ENCODE measurements around the gene CDCA4. TPM values are rescaled to one million over a fixed set of nuclear protein-coding genes. Genes with fewer than 3 reads are reported as not detected.

CDCA4 gene
- total and polyA plus RNA-seq, 3 donors from 2014 or later = 18.3 to 27.5 (median 26.2) TPM

DNA sequence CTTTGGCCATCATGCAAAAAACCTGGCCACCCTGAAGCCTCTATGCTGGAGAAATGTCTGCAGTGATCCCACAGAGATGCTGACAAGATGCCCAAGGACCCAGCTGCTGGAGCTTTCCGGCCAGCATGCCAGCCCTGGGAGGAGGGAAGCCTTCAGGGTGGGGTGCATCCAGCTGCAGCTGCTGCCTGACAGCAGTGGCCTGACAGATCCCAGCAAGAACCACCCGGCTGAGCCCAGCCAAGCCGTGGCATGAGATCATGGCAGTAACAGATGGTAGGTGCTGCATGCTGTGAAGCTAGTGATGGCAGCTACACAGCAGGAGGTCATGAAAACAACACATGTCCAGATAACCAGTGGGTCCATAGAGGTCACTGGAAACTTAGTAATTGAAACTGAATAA lies 21.5 kb downstream of the CDCA4 start:
- H3K36me3 ChIP-seq (ENCODE audit: low read depth, missing control alignments) = no peaks in the 10 kb centered on the region
- WGBS, 2 donors = 96 to 100% methylated on average over 2 to 3 of the region's 3 CpGs

DNA sequence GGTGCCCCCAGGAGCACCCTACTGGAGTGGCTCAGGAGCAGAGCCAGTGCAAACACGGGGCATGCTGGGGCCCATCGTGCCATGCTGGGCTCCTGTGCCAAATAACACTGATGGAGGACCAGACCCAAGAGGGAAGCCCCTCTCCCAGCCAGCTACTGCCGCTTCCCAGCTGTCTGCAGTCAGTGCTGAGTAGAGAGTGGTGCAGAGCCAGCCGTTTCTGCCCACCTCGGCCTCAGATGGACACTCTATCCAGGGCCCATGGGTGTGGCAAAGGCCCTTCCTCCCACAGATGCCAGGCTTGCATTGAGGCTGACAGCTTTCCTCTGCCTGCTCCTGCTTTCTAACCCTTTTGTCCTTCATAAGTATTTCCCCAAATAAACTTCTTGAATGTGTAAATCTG lies 22.1 kb downstream of the CDCA4 start:
- Histone ChIP-seq H3K4me1 (no peaks in the 10 kb centered on the region), H3K9me3 (no peaks in the 10 kb centered on the region), H3K27ac (no peak overlapping the region), H3K4me3 (no peak overlapping the region), H3K36me3 (ENCODE audit: low read depth, missing control alignments) (no peaks in the 10 kb centered on the region), H3K27me3 (no peaks in the 10 kb centered on the region)
- 97 to 100% methylated on average over 1 to 5 of the region's 5 CpGs for WGBS, 2 donors
- intact Hi-C loops (cut with DNase I; ENCODE audit: low total_unique reads) = no loop called here
- TF ChIP-seq, protein P1, sequence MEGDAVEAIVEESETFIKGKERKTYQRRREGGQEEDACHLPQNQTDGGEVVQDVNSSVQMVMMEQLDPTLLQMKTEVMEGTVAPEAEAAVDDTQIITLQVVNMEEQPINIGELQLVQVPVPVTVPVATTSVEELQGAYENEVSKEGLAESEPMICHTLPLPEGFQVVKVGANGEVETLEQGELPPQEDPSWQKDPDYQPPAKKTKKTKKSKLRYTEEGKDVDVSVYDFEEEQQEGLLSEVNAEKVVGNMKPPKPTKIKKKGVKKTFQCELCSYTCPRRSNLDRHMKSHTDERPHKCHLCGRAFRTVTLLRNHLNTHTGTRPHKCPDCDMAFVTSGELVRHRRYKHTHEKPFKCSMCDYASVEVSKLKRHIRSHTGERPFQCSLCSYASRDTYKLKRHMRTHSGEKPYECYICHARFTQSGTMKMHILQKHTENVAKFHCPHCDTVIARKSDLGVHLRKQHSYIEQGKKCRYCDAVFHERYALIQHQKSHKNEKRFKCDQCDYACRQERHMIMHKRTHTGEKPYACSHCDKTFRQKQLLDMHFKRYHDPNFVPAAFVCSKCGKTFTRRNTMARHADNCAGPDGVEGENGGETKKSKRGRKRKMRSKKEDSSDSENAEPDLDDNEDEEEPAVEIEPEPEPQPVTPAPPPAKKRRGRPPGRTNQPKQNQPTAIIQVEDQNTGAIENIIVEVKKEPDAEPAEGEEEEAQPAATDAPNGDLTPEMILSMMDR (IDR thresholded peaks at IDR 0.05) = no peak
- no peak for TF ChIP-seq POLR2A (IDR thresholded peaks at IDR 0.05)
- no peak for DNase-seq

More for the DNA sequence above, 21.5 kb downstream of the CDCA4 start:
- intact Hi-C loops (cut with DNase I; ENCODE audit: low total_unique reads) = no loop called here
- DNase-seq = no peak
- H3K4me3 ChIP-seq = no peak overlapping the region
- no peaks in the 10 kb centered on the region for H3K4me1 ChIP-seq
- H3K27me3 ChIP-seq = no peaks in the 10 kb centered on the region
- H3K27ac ChIP-seq = no peak overlapping the region
- H3K9me3 ChIP-seq = no peaks in the 10 kb centered on the region
- TF ChIP-seq POLR2A (IDR thresholded peaks at IDR 0.05) = no peak
- TF ChIP-seq, protein P1 (IDR thresholded peaks at IDR 0.05) = no peak

DNA sequence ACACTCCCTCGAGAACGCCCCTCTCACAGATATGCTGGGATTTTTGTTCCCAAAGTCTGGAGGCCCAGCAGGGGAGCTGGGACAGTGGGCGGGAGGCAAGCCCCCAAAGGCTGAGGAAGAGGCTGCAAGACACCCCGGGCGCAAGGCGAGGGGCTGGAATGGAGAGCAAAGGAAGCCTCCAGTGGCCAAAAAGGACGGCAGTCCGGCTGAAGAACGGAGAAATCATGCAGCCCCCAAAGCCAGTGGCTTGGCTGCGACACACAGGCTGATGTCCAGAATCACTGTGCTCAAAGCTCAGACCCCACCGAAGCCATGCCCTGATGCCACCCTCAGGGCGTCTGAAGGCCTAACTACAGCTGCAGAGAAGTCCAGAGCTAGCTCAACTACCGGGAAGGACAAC lies 24.4 kb downstream of the CDCA4 start:
- no peaks in the 10 kb centered on the region for H3K27me3 ChIP-seq
- no peak overlapping the region for H3K4me3 ChIP-seq
- intact Hi-C loops (cut with DNase I; ENCODE audit: low total_unique reads) = no loop called here
- no peak for DNase-seq
- no peaks in the 10 kb centered on the region for H3K4me1 ChIP-seq
- 91 to 93% methylated on average over 13 of the region's 13 CpGs for WGBS, 2 donors
- H3K27ac ChIP-seq = no peak overlapping the region
- TF ChIP-seq, protein P1 (IDR thresholded peaks at IDR 0.05) = no peak
- no peak for TF ChIP-seq POLR2A (IDR thresholded peaks at IDR 0.05)
- no peaks in the 10 kb centered on the region for H3K9me3 ChIP-seq
- no peaks in the 10 kb centered on the region for H3K36me3 ChIP-seq (ENCODE audit: low read depth, missing control alignments)

DNA sequence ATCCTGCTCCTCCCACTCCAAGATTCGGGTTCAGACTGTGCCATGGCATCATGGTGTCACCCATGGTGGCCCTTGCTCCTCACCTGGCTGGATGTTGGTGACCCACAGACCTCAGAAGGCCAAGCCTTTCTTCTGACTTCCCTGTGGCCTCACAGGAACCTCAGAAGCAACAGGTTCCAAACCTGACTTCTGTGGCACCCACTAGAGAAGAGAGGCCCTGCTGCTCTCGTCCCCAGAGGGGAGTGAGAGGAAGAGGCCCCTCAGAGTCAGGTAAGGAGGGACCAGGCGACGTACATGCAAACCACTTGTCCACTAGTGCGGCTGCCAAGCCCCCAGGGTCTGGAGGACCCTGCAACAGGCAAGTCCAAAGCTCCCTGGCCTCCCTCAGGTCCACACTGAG lies 24.9 kb downstream of the CDCA4 start:
- Histone ChIP-seq H3K9me3 (no peaks in the 10 kb centered on the region), H3K36me3 (ENCODE audit: low read depth, missing control alignments) (no peaks in the 10 kb centered on the region), H3K4me3 (no peak overlapping the region), H3K27ac (no peak overlapping the region), H3K4me1 (no peaks in the 10 kb centered on the region), H3K27me3 (no peaks in the 10 kb centered on the region)
- no peak for DNase-seq
- intact Hi-C loops (cut with DNase I; ENCODE audit: low total_unique reads) = no loop called here
- 86 to 89% methylated on average over 1 to 5 of the region's 5 CpGs for WGBS, 2 donors
- TF ChIP-seq, protein P1 (IDR thresholded peaks at IDR 0.05) = no peak
- TF ChIP-seq POLR2A (IDR thresholded peaks at IDR 0.05) = no peak

DNA sequence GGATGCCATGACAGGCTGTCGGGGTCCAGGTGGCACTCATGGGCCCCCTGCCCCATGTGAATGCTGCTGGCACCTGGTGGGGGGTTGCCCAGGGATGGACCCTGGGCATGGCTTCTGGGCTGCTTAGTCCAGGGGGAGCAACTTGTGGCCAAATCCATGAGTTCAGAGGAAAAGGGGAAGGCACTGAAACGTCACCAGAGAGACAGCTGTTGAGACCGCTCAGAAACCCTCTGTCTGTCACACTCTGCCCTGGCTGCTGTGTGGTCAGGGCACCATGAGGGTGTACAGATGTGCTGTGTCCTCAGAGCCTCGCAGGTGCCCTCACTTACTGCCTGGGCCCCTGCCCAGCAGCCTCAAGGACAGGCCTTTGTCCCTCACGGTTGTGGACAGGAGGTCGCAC lies 25.9 kb downstream of the CDCA4 start:
- Histone ChIP-seq H3K4me1 (no peaks in the 10 kb centered on the region), H3K27me3 (no peaks in the 10 kb centered on the region), H3K27ac (no peak overlapping the region), H3K9me3 (no peaks in the 10 kb centered on the region), H3K4me3 (no peak overlapping the region), H3K36me3 (ENCODE audit: low read depth, missing control alignments) (no peaks in the 10 kb centered on the region)
- intact Hi-C loops (cut with DNase I; ENCODE audit: low total_unique reads) = no loop called here
- DNase-seq = no peak
- WGBS, 2 donors = 84 to 88% methylated on average over 6 of the region's 6 CpGs
- TF ChIP-seq POLR2A (IDR thresholded peaks at IDR 0.05) = no peak
- TF ChIP-seq, protein P1 (IDR thresholded peaks at IDR 0.05) = no peak

Data from testis (tissue), 3 donors.